ENCODE results near the gene SLC9A9.

GRCh38 chr3:143757691-143758090 lies 90.6 kb downstream of the SLC9A9 start:
- no peak for TF ChIP-seq POLR2AphosphoS5 (IDR thresholded peaks at IDR 0.05)
- TF ChIP-seq CTCF (IDR thresholded peaks at IDR 0.05), result no peak

Measured in prostate gland (tissue), 2 donors.